ENCODE data around the gene KCTD4. TPM values are rescaled to one million over a fixed set of nuclear protein-coding genes. Genes with fewer than 3 reads are reported as not detected.
"Not testable (repeated sequence)": the region's sequence is repeated elsewhere in the genome, so short reads cannot be mapped to it uniquely, and the experiment has no call there.

The KCTD4 gene
- total RNA-seq, 2 donors from 2014 or later: 0.45 TPM; not detected in 1

- intact Hi-C loops (cut with DNase I, micrococcal nuclease); DNase-seq; ATAC-seq: not testable (repeated sequence)
These were observed 11.8 kb downstream of the KCTD4 start for GRCh38 chr13:45189077-45189476.

- ATAC-seq: no peak
- no peak for DNase-seq
- intact Hi-C loops (cut with DNase I, micrococcal nuclease): no loop called here
These were observed 15.6 kb downstream of the KCTD4 start for GRCh38 chr13:45185286-45185685.

- intact Hi-C loops (cut with DNase I, micrococcal nuclease): no loop called here
- ATAC-seq (no peak), DNase-seq (no peak)
These were observed 16.2 kb downstream of the KCTD4 start for GRCh38 chr13:45184693-45185092.

- ATAC-seq: no peak
- intact Hi-C loops (cut with DNase I, micrococcal nuclease): no loop called here
- no peak for DNase-seq
These were observed 19.9 kb downstream of the KCTD4 start for GRCh38 chr13:45180713-45181601.

GRCh38 chr13:45180303-45180702 is 20.5 kb downstream of the KCTD4 start:
- intact Hi-C loops (cut with DNase I, micrococcal nuclease): no loop called here
- ATAC-seq: no peak
- no peak for DNase-seq

- ATAC-seq: peak; percentile 93
These were observed 21.4 kb downstream of the KCTD4 start for GRCh38 chr13:45179428-45179827.

GRCh38 chr13:45178349-45179162 is 22.3 kb downstream of the KCTD4 start:
- intact Hi-C loops (cut with DNase I, micrococcal nuclease): no loop called here
- DNase-seq (no peak), ATAC-seq (peak; percentile 44)

More at GRCh38 chr13:45179428-45179827, 21.4 kb downstream of the KCTD4 start:
- intact Hi-C loops (cut with DNase I, micrococcal nuclease): no loop called here
- no peak for DNase-seq

- no peak for DNase-seq
- no peak for ATAC-seq
- intact Hi-C loops (cut with DNase I, micrococcal nuclease): no loop called here
These were observed 26.4 kb downstream of the KCTD4 start for GRCh38 chr13:45174478-45174877.

- DNase-seq: no peak
- ATAC-seq: no peak
- intact Hi-C loops (cut with DNase I, micrococcal nuclease): no loop called here
These were observed 32.3 kb downstream of the KCTD4 start for GRCh38 chr13:45168555-45168930.

GRCh38 chr13:45167611-45168554 is 33.0 kb downstream of the KCTD4 start:
- DNase-seq: peak; percentile 58 to 74
- intact Hi-C loops (cut with DNase I, micrococcal nuclease): no loop called here
- ATAC-seq: peak; percentile 96

- intact Hi-C loops (cut with DNase I, micrococcal nuclease): no loop called here
- DNase-seq (no peak), ATAC-seq (no peak)
These were observed 34.0 kb downstream of the KCTD4 start for GRCh38 chr13:45166858-45167257.

- no peak for DNase-seq
- intact Hi-C loops (cut with DNase I, micrococcal nuclease): no loop called here
- peak; percentile 54 for ATAC-seq
These were observed 38.0 kb downstream of the KCTD4 start for GRCh38 chr13:45162821-45163220.

- no peak for DNase-seq
- ATAC-seq: peak; percentile 74
- intact Hi-C loops (cut with DNase I, micrococcal nuclease): no loop called here
These were observed 38.7 kb downstream of the KCTD4 start for GRCh38 chr13:45162194-45162593.

GRCh38 chr13:45156565-45157361 is 44.1 kb downstream of the KCTD4 start:
- DNase-seq: no peak
- intact Hi-C loops (cut with DNase I, micrococcal nuclease): no loop called here
- ATAC-seq: no peak

- ATAC-seq (no peak), DNase-seq (no peak)
- intact Hi-C loops (cut with DNase I, micrococcal nuclease): no loop called here
These were observed 50.9 kb downstream of the KCTD4 start for GRCh38 chr13:45149964-45150363.

- DNase-seq (no peak), ATAC-seq (no peak)
- intact Hi-C loops (cut with DNase I, micrococcal nuclease): no loop called here
These were observed 57.5 kb downstream of the KCTD4 start for GRCh38 chr13:45143346-45143751.

Measured in left colon (tissue), 2 donors.